HEK293 (cell line): ENCODE results near the gene UCHL3.

ENCODE experiments used
- CTCF ChIA-PET: fragments of 350-600 bp; formaldehyde crosslinking; extraction: SDS; loops from one replicate; lab custom pipeline; 2021; ENCODE audit warnings: antibody characterized with exemption; lab: Yijun Ruan, JAX
- POLR2A ChIA-PET: fragments of 300-600 bp; formaldehyde crosslinking; extraction: SDS; loops from one replicate; lab custom pipeline; 2020; ENCODE audit warnings: antibody characterized with exemption, inconsistent platforms; lab: Yijun Ruan, JAX
- H3K27ac ChIP-seq: fragments of 200-500 bp; sonication (Bioruptor generic); 2 replicates; pipeline ENCODE4 v1.5.1; 2014; ENCODE audit warnings: low read depth, low read length, control low read depth, inconsistent platforms; ENCODE audit errors: extremely low read depth
- H3K36me3 ChIP-seq, 2 experiments: fragments of 200-500 bp in 1 of 2; sonication (Bioruptor generic) in 1 of 2; 1 replicate in 1 of 2; 2 replicates in 1 of 2; pipeline ENCODE4 v1.5.1; 2014 to 2017; ENCODE audit warnings: inconsistent platforms in 2 of 2, low read length in 2 of 2; ENCODE audit not compliant: control insufficient read depth in 2 of 2, insufficient read depth in 1 of 2
- H3K4me1 ChIP-seq: fragments of 200-500 bp; sonication (Bioruptor generic); 2 replicates; pipeline ENCODE4 v1.5.1; 2014; ENCODE audit warnings: mild to moderate bottlenecking, low read length, inconsistent platforms; ENCODE audit not compliant: control insufficient read depth, insufficient read depth
- H3K4me3 ChIP-seq: 2 replicates; pipeline ENCODE4 v1.5.1; 2011; ENCODE audit warnings: low read depth, mild to moderate bottlenecking, control low read depth, low read length, moderate library complexity
- H3K9me3 ChIP-seq: fragments of 200-500 bp; sonication (Bioruptor generic); 2 replicates; pipeline ENCODE4 v1.5.1; 2014; ENCODE audit warnings: low read depth, low read length, inconsistent platforms; ENCODE audit not compliant: control insufficient read depth, insufficient read depth
- HOXA7 ChIP-seq: sonication (generic); formaldehyde crosslinking; IDR thresholded peaks from 2 replicates; pipeline ENCODE4 v1.8.1; 2022; ENCODE audit warnings: missing genetic modification reagents, borderline replicate concordance
- OVOL3 ChIP-seq: fragments of 450-650 bp; formaldehyde crosslinking; IDR thresholded peaks from 2 replicates; pipeline ENCODE4 v1.5.1; 2016; ENCODE audit warnings: missing biosample characterization, missing genetic modification characterization
- ZBTB17 ChIP-seq: fragments of 450-650 bp; formaldehyde crosslinking; IDR thresholded peaks from 2 replicates; pipeline ENCODE4 v1.5.1; 2016; ENCODE audit warnings: missing biosample characterization, missing genetic modification characterization
- ZFP37 ChIP-seq: fragments of 450-650 bp; formaldehyde crosslinking; IDR thresholded peaks from 2 replicates; pipeline ENCODE4 v1.5.1; 2016; ENCODE audit warnings: missing biosample characterization, missing genetic modification characterization
- ZNF121 ChIP-seq: fragments of 450-650 bp; formaldehyde crosslinking; IDR thresholded peaks from 2 replicates; pipeline ENCODE4 v1.5.1; 2016; ENCODE audit warnings: missing biosample characterization, missing genetic modification characterization
- ZNF211 ChIP-seq: fragments of 450-650 bp; formaldehyde crosslinking; IDR thresholded peaks from 2 replicates; pipeline ENCODE4 v1.5.1; 2016; ENCODE audit warnings: low read depth, missing biosample characterization, missing genetic modification characterization
- ZNF214 ChIP-seq: fragments of 450-650 bp; formaldehyde crosslinking; IDR thresholded peaks from 2 replicates; pipeline ENCODE4 v1.5.1; 2017; ENCODE audit warnings: missing biosample characterization, mild to moderate bottlenecking, missing genetic modification characterization, borderline replicate concordance
- ZNF335 ChIP-seq: fragments of 450-650 bp; formaldehyde crosslinking; conservative IDR thresholded peaks from 2 replicates; pipeline ENCODE4 v1.5.1; 2016; ENCODE audit warnings: missing biosample characterization, missing genetic modification characterization
- ZNF341 ChIP-seq: fragments of 450-650 bp; formaldehyde crosslinking; IDR thresholded peaks from 2 replicates; pipeline ENCODE4; 2016; ENCODE audit warnings: low read depth, missing biosample characterization, missing genetic modification characterization
- ZNF549 ChIP-seq: fragments of 450-650 bp; IDR thresholded peaks from 2 replicates; pipeline ENCODE4 v1.5.1; 2018; ENCODE audit warnings: missing biosample characterization, missing genetic modification characterization, mild to moderate bottlenecking, inconsistent platforms, moderate library complexity
- ZNF621 ChIP-seq: fragments of 450-650 bp; formaldehyde crosslinking; IDR thresholded peaks from 2 replicates; pipeline ENCODE4 v1.5.1; 2017; ENCODE audit warnings: missing biosample characterization, missing genetic modification characterization
- ZNF623 ChIP-seq: fragments of 450-650 bp; formaldehyde crosslinking; IDR thresholded peaks from 2 replicates; pipeline ENCODE4 v1.5.1; 2016; ENCODE audit warnings: missing biosample characterization, missing genetic modification characterization
- ZNF660 ChIP-seq: fragments of 450-650 bp; IDR thresholded peaks from 2 replicates; pipeline ENCODE4 v1.5.1; 2018; ENCODE audit warnings: missing biosample characterization, mild to moderate bottlenecking, missing genetic modification characterization
- TF ChIP-seq, protein P1 (sequence below): fragments of 450-650 bp; formaldehyde crosslinking; IDR thresholded peaks from 2 replicates; pipeline ENCODE4 v1.5.1; 2016; ENCODE audit warnings: missing biosample characterization, missing genetic modification characterization
- TF ChIP-seq, protein P2 (sequence below): fragments of 450-650 bp; formaldehyde crosslinking; IDR thresholded peaks from 2 replicates; pipeline ENCODE4 v1.5.1; 2017; ENCODE audit warnings: missing biosample characterization, missing genetic modification characterization
- TF ChIP-seq, protein P3 (sequence below): fragments of 450-650 bp; formaldehyde crosslinking; IDR thresholded peaks from 2 replicates; pipeline ENCODE4 v1.5.1; 2016; ENCODE audit warnings: missing biosample characterization, missing genetic modification characterization
- TF ChIP-seq, protein P4 (sequence below): fragments of 450-650 bp; formaldehyde crosslinking; IDR thresholded peaks from 2 replicates; pipeline ENCODE4 v1.5.1; 2016; ENCODE audit warnings: missing biosample characterization, missing genetic modification characterization
- TF ChIP-seq, protein P5 (sequence below): fragments of 450-650 bp; formaldehyde crosslinking; IDR thresholded peaks from 2 replicates; pipeline ENCODE4 v1.5.1; 2016; ENCODE audit warnings: missing biosample characterization, missing genetic modification characterization

UCHL3 gene

DNA sequence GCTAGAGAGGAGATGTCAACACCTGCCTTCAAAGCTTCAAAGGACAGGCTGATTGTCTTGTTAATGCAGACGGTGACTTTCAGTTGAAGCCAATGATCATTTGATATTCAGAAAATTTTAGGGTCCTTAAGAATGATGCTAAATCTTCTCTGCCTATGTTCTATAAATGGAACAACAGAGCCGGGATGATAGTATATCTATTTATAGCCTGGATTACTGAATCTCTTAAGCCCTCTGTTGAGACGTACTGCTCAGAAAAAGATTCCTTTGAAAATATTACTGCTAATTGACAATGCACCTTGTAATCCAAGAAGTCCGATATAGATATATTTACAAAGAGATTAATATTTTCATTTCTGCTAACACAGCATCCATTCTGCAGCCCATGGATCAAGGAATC is 50.8 kb downstream of the UCHL3 start:
- Histone ChIP-seq H3K4me1 (no peaks in the 10 kb centered on the region), H3K4me3 (no peak overlapping the region), H3K36me3 (peaks cover 0 to 17% of the 10 kb centered on the region in 2 experiments; a peak in 1 of 3 replicates), H3K9me3 (no peaks in the 10 kb centered on the region), H3K27ac (no peak overlapping the region)
- ChIA-PET CTCF (interaction anchor here (0.7 kb wide), 1 partner anchor 255 kb away, joined by 3 read pairs; no protein-coding TSS in a partner anchor), POLR2A (no interaction called here)
- TF ChIP-seq ZFP37 (tag by site-specific recombination) (no peak), ZNF660 (no peak), OVOL3 (no peak), ZNF214 (tag by site-specific recombination) (no peak), ZNF335 (tag by site-specific recombination) (no peak), ZNF211 (no peak), ZNF623 (no peak), ZNF621 (tag by site-specific recombination) (no peak), ZNF549 (tag by site-specific recombination) (no peak), ZNF341 (tag by site-specific recombination) (no peak)
- TF ChIP-seq, protein P1, sequence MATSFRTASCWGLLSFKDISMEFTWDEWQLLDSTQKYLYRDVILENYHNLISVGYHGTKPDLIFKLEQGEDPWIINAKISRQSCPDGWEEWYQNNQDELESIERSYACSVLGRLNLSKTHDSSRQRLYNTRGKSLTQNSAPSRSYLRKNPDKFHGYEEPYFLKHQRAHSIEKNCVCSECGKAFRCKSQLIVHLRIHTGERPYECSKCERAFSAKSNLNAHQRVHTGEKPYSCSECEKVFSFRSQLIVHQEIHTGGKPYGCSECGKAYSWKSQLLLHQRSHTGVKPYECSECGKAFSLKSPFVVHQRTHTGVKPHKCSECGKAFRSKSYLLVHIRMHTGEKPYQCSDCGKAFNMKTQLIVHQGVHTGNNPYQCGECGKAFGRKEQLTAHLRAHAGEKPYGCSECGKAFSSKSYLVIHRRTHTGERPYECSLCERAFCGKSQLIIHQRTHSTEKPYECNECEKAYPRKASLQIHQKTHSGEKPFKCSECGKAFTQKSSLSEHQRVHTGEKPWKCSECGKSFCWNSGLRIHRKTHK (tag by site-specific recombination), result no peak
- TF ChIP-seq, protein P2, sequence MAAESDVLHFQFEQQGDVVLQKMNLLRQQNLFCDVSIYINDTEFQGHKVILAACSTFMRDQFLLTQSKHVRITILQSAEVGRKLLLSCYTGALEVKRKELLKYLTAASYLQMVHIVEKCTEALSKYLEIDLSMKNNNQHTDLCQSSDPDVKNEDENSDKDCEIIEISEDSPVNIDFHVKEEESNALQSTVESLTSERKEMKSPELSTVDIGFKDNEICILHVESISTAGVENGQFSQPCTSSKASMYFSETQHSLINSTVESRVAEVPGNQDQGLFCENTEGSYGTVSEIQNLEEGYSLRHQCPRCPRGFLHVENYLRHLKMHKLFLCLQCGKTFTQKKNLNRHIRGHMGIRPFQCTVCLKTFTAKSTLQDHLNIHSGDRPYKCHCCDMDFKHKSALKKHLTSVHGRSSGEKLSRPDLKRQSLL (tag by site-specific recombination), result no peak
- TF ChIP-seq, protein P3, sequence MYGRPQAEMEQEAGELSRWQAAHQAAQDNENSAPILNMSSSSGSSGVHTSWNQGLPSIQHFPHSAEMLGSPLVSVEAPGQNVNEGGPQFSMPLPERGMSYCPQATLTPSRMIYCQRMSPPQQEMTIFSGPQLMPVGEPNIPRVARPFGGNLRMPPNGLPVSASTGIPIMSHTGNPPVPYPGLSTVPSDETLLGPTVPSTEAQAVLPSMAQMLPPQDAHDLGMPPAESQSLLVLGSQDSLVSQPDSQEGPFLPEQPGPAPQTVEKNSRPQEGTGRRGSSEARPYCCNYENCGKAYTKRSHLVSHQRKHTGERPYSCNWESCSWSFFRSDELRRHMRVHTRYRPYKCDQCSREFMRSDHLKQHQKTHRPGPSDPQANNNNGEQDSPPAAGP (tag by site-specific recombination), result no peak

DNA sequence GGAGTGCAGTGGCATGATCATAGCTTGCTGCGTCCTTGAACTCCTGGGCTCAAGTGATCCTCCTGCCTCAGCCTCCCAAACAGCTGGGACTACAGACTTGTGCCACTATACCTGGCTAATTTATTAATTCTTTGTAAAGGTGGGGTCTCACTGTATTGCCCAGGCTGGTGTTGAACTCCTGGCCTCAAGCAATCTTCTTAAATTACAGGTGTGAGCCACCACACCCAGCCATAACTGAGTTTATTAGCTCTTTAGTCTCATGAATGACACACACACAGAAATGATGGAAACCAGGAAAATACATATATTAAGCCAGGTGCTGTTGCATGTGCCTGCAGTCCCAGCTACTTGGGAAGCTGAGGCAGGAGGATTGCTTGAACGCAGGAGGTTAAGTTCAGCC is 53.4 kb downstream of the UCHL3 start:
- CTCF ChIA-PET, result interaction anchor here (0.6 kb wide), 1 partner anchor 18 kb away, joined by 4 read pairs; no protein-coding TSS in a partner anchor

More for the DNA sequence above, 53.4 kb downstream of the UCHL3 start:
- Histone ChIP-seq H3K36me3 (peaks cover 0 to 21% of the 10 kb centered on the region in 2 experiments; a peak in 1 of 3 replicates), H3K27ac (no peak overlapping the region), H3K9me3 (no peaks in the 10 kb centered on the region), H3K4me3 (no peak overlapping the region), H3K4me1 (no peaks in the 10 kb centered on the region)
- POLR2A ChIA-PET, result no interaction called here
- TF ChIP-seq ZBTB17 (tag by site-specific recombination), result no peak
- TF ChIP-seq, protein P4, sequence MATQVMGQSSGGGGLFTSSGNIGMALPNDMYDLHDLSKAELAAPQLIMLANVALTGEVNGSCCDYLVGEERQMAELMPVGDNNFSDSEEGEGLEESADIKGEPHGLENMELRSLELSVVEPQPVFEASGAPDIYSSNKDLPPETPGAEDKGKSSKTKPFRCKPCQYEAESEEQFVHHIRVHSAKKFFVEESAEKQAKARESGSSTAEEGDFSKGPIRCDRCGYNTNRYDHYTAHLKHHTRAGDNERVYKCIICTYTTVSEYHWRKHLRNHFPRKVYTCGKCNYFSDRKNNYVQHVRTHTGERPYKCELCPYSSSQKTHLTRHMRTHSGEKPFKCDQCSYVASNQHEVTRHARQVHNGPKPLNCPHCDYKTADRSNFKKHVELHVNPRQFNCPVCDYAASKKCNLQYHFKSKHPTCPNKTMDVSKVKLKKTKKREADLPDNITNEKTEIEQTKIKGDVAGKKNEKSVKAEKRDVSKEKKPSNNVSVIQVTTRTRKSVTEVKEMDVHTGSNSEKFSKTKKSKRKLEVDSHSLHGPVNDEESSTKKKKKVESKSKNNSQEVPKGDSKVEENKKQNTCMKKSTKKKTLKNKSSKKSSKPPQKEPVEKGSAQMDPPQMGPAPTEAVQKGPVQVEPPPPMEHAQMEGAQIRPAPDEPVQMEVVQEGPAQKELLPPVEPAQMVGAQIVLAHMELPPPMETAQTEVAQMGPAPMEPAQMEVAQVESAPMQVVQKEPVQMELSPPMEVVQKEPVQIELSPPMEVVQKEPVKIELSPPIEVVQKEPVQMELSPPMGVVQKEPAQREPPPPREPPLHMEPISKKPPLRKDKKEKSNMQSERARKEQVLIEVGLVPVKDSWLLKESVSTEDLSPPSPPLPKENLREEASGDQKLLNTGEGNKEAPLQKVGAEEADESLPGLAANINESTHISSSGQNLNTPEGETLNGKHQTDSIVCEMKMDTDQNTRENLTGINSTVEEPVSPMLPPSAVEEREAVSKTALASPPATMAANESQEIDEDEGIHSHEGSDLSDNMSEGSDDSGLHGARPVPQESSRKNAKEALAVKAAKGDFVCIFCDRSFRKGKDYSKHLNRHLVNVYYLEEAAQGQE (tag by site-specific recombination), result no peak
- peak; percentile 70; the same call in 1 of the 2 replicates for TF ChIP-seq ZNF121
- no peak for TF ChIP-seq HOXA7 (CRISPR knock-in tag)
- TF ChIP-seq, protein P5, sequence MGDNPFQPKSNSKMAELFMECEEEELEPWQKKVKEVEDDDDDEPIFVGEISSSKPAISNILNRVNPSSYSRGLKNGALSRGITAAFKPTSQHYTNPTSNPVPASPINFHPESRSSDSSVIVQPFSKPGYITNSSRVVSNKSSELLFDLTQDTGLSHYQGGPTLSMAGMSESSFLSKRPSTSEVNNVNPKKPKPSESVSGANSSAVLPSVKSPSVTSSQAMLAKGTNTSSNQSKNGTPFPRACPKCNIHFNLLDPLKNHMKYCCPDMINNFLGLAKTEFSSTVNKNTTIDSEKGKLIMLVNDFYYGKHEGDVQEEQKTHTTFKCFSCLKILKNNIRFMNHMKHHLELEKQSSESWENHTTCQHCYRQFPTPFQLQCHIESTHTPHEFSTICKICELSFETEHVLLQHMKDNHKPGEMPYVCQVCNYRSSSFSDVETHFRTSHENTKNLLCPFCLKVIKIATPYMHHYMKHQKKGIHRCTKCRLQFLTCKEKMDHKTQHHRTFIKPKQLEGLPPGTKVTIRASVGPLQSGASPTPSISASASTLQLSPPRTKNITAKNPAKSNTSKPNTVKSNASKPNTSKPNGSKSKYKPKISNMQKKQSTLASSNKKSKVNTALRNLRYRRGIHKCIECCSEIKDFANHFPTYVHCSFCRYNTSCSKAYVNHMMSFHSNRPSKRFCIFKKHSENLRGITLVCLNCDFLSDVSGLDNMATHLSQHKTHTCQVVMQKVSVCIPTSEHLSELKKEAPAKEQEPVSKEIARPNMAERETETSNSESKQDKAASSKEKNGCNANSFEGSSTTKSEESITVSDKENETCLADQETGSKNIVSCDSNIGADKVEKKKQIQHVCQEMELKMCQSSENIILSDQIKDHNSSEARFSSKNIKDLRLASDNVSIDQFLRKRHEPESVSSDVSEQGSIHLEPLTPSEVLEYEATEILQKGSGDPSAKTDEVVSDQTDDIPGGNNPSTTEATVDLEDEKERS (tag by site-specific recombination), result no peak
